ENCODE measurements around the gene TACC2. TPM values are rescaled to one million over a fixed set of nuclear protein-coding genes. Genes with fewer than 3 reads are reported as not detected.
"Not testable (repeated sequence)": the region's sequence is repeated elsewhere in the genome, so short reads cannot be mapped to it uniquely, and the experiment has no call there.

TACC2 gene
- total RNA-seq, 1 donor from 2014 or later, result 92.5 TPM

GRCh38 chr10:121978511-121978910 is 10.5 kb upstream of the TACC2 start:
- DNase-seq (ENCODE audit: low spot score), result no peak

DNA sequence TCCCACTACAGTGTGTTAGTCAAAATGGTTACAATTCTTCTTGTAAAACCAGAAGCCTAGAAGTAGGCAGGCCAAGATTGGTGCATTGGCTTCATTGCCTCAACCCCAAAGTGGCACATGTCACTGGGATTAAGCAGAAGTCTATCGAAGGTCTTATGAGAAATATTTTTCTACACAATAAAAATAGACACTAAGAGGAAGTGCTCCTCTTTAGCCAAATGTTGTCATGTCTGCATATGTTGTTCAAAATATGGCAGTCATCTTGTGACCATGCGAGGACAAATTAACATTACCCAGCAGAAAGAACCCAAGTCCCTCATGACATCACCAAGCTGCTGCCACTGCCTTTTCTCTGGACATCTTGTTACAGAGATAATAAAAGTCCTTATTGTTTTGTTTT is 7.6 kb upstream of the TACC2 start:
- DNase-seq (ENCODE audit: low spot score), result no peak

GRCh38 chr10:121983852-121984251 is 5.1 kb upstream of the TACC2 start:
- DNase-seq (ENCODE audit: low spot score), result no peak

DNA sequence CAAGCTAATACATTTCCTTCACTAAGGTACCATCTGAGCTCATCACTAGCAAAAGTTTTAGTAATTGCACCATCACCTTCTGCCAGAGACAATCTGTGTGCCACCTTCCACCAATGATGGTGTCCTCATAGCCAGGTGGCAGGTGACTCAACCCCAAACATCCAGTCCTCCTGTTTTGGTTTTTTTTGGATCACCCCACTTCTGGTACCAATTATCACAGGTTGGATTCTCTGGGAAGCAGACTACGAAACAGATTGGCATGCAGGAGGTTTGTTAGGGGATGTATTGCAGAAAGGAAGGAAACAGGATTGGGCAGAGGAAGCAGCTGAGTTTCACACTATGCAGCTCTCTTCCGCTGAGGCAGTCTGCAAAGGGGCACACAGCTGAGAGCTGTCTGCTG is 4.5 kb upstream of the TACC2 start:
- DNase-seq (ENCODE audit: low spot score), result no peak

DNA sequence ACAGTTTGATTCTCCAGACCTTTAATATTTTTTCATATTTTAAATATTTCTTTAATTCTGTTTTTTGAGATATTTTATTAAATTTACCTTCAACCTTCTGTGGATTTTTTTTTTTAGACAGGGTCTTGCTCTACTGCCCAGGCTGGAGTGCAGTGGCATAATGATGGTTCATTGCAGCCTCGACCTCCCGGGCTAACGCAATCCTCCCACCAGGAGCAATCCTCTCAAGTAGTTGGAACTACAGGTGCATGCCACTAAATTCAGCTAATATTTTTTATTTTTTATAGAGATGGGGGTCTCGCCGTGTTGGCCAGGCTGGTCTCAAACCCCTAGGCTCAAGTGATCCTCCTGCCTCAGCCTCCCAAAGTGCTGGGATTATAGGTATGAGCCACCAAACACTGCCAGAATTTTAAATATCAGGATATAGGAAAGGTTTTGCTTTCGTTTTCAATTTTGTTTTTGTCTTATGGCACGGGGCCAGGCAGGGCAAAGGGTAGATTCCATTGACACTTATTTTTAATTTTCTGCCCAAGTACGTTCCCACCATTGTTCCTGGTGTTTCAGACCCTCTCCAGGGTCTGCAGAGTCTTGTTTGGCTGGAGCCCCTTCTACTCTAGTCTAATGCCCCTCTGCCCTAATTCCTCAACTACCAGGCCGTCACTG is 1.2 kb downstream of the TACC2 start:
- no peak for DNase-seq (ENCODE audit: low spot score)

DNA sequence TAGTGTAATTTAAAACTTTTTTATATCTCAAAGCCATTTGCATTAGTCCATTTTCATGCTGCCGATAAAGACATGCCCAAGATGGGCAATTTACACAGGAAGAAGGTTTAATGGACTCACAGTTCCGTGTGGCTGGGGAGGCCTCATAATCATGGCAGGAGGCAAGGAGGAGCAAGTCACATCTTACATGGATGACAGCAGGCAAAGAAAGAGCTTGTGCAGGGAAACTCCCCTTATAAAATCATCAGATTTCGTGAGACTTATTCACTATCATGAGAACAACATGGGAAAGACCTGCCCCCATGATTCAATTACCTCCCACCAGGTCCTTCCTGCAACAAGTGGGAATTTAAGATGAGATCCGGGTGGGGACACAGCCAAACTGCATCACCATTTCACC is 2.8 kb downstream of the TACC2 start:
- not testable (repeated sequence) for DNase-seq (ENCODE audit: low spot score)

DNA sequence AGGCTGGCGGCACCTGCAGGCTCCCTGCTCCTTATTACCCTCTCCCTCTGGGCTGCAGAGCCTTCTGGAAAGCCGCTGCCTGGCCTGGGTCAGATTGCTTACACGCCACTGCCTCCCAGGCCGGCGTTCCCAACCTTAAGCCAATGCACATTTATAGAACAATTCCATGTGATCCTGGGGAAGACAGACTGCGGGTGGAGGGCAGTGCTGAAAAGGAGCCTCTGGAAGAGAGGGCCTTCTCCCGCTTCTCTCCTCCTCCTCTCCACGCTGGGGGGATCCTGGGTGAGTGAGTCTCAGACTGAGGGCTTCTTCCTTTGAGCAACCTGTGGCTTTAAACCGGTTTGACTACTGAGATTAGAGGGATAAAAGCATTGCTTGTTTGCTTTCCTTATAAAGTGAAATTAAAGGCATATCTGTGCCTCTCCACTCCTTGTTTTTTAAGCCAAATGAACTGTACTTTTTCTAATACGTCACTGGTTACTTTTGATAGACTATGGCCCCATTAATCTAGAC is 5.5 kb downstream of the TACC2 start:
- peak; percentile 46 for DNase-seq (ENCODE audit: low spot score)

DNA sequence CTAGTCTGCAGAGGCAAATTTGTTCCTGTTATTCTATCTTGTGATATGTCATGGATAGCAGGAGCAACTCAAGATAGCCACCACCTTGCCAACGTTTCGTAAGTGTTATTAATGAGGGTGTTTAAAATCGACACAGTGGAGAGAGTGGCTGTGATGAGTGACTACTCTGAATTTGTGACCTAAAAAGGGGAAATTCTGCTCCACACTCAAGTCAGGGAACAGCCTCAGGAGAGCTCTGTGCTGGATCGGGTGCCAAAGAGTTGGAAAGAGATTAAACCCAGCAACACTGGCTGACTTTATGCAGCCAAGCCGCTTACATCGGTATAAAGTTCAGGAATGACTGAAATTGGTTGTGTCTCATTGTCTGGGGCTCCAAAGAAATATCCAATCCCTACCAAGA is 9.5 kb downstream of the TACC2 start:
- DNase-seq (ENCODE audit: low spot score), result no peak

- no peak for DNase-seq (ENCODE audit: low spot score)
These were observed 10.3 kb downstream of the TACC2 start for GRCh38 chr10:121999301-121999700.

DNA sequence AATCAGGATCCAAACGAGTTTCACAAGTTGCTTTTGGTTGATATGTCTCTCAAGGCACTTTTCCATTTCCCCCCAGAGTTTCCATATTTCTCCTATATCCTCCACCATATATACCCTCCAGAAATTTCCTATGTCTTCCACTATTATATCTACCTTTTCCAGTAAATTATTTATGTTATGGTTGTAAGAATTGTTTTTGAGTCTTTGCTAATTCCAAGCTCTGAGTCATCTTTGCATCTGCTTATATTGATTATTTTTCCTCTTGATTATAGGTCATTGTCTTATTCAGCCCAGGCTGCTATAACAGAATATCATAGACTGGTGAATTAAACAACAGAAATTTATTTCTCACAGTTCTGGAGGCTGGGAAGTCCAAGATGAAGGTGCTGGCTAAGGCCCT is 12.7 kb downstream of the TACC2 start:
- DNase-seq (ENCODE audit: low spot score), result no peak

DNA sequence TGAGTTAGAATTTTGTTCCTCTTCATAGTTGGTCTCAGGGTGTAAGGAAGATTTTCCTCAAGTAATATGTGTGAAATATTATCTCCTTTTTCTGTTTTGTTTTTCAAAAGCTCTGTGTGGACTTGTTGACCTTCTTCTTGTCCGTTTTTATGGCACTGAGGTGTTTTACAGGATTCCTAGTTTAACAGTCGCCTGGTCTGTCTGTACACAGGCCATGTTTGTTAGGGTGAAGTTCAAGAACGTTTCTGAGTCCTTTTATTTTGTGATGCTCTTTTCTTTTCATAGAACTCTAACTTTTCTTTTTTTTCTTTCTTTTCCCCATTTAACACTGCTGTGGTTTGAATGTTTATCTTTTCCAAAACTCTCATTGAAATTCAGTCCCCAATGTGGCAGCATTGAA is 18.5 kb downstream of the TACC2 start:
- no peak for DNase-seq (ENCODE audit: low spot score)

DNA sequence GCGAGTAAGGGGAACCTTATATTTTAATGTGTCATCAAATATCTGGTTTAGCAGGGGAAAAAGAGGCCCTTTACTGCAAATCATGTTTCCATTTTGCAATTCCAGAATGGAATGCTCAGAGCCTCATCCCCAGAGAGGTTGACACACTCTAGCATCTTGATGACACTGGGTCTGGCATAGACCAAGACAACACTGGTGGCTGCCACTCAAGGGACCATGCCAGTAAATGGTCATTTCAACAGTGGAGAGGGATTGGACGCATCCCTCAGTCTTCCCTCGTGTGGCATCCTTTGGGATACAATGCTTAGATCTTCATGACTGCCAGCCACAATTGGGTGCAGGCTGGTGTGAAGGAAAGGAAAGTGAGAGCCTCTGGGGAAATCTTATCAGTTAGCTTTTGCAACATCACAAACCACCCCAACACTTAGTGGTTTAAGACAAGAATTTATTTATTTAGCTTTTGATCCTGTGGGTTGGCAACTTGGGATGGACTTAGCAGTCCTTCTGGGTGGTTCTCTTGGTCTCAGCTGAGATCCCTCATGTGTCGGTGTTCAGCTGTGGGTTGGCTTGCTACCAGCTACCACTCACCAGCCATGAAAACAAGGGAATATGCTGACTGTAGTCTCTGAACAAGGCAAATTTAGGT is 21.6 kb downstream of the TACC2 start:
- DNase-seq (ENCODE audit: low spot score), result no peak

DNA sequence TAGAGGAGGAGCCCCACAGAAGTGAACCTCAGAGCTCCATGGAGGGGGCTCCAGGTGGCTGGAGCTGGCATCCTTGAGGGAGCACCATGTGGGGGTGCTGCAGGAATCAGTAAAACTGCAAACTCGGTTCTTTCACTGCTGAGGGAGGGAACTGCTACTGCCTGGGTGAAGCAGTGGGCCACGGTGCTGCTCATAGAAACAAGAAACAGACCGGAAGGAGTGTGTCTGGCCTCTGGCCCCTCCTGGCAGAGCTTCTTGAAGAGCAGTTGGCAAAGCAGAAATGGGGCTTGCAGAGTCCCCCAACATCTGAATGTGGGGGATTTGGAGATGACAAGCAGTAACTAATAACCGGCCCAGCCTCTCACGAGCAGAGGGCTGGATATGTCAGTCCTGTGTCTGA is 23.8 kb downstream of the TACC2 start:
- DNase-seq (ENCODE audit: low spot score), result no peak

GRCh38 chr10:122013311-122013780 is 24.4 kb downstream of the TACC2 start:
- DNase-seq (ENCODE audit: low spot score), result no peak

DNA sequence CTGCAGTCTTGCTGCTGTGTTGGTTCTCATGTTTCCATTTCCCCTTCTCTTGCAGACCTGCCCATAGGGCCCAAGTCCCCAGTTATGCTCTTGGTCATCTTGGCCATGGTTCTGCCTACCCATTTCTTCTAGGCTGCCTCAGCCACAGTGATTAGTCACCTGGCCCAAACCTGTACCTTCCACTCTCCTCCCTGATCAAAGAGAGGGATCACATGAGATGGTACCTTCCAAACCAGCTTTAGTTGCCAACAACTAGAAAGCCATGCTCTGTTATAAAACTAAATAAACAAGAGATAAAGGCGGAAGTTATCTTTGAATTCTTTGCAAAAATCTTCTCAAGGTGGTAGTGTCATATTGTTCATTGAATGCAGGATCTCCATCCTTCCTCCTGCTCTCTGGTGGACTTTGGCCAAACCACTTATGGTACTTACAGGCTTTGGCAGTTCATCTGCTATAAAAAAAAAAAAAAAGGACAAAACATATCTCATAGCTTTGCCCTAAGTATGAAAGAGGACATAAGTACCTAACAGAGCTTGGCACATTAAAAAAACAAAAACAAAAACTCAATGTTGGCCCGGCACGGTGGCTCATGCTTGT is 25.8 kb downstream of the TACC2 start:
- DNase-seq (ENCODE audit: low spot score), result peak; percentile 56

DNA sequence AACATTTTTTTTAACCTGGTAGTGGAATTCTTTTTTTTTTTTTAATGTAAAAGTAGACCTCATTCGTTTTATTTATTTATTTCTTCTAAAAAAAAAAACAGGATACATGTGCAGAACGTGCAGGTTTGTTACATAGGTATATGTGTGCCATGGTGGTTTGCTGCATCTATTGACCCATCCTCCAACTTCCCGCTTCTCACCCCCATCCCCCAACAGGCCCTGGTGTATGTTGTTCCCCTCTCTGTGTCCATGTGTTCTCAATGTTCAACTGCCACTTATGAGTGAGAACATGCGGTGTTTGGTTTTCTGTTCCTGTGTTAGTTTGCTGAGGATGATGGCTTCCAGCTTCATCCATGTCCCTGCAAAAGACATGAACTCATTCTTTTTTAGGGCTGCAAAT is 29.0 kb downstream of the TACC2 start:
- DNase-seq (ENCODE audit: low spot score), result not testable (repeated sequence)

- DNase-seq (ENCODE audit: low spot score), result no peak
These were observed 29.5 kb downstream of the TACC2 start for GRCh38 chr10:122018491-122018890.

DNA sequence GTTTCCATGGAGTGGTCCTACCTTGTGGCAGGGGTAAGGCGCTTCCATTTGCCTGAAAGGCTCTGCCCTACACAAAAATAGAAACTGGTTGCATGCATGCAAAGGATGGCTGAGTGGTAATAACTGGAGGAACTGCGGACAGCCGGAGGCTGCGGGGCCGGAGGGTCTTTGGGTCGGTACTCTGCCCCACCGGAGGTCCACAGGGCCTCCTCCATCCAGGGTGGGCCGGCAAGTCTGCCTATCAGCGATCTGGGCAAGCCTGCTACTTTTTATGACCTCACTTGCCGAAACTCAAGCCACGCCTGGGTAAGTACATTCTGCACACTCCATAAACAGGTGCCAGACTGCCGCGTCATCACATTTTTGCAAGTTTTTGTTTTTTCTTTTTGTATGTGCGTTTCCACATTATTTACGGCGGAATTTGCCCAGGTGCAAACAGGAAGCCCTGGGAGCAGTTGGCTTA is 30.0 kb downstream of the TACC2 start:
- DNase-seq (ENCODE audit: low spot score), result peak; percentile 48

- DNase-seq (ENCODE audit: low spot score), result peak; percentile 75
These were observed 30.5 kb downstream of the TACC2 start for GRCh38 chr10:122019414-122019975.

GRCh38 chr10:122020226-122020625 is 31.3 kb downstream of the TACC2 start:
- DNase-seq (ENCODE audit: low spot score), result no peak

DNA sequence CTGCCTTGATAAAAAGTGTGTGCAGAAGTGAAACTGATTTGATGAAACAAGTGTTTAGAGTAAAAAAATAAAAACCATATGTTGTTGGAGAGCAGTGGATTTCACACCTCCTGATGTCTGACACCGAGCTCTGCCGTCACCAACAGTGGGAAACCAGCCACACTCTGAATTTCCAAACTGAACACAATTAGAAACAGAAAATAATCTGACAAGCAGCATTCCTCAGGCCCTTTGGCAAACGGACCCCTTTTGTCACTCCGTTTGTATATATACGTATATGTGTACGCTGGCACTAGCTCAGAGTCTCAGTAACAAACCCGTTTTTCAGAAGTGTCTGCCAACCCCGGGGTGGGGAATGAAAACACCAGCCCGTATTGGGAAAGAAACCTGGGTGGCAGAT is 32.4 kb downstream of the TACC2 start:
- peak; percentile 31 for DNase-seq (ENCODE audit: low spot score)

- DNase-seq (ENCODE audit: low spot score), result no peak
These were observed 32.9 kb downstream of the TACC2 start for GRCh38 chr10:122021828-122022227.

- DNase-seq (ENCODE audit: low spot score), result no peak
These were observed 33.3 kb downstream of the TACC2 start for GRCh38 chr10:122022276-122022675.
